CD4-positive, alpha-beta T cell (primary cell): ENCODE measurements around the gene MYCN. TPM values are rescaled to one million over a fixed set of nuclear protein-coding genes. Genes with fewer than 3 reads are reported as not detected.

Source experiments
- ATAC-seq: fragments of 200-7000 bp; cut with Tn5 transposase; one replicate; pipeline ENCODE4 v1.10.0; 2022; ENCODE audit warnings: mild to moderate bottlenecking; ENCODE audit not compliant: poor library complexity
- CTCF ChIA-PET: fragments of 350-600 bp; sonication (Branson Sonifier 250); formaldehyde crosslinking; loops from one replicate; lab custom pipeline; 2021; ENCODE audit warnings: antibody characterized with exemption, inconsistent platforms; lab: Charles Lee
- POLR2A ChIA-PET: fragments of 350-600 bp; sonication (Branson Sonifier 250); formaldehyde crosslinking; loops from one replicate; lab custom pipeline; 2021; ENCODE audit warnings: antibody characterized with exemption, inconsistent platforms; lab: Charles Lee
- DNase-seq, 14 experiments: peaks; one replicate each; pipeline ENCODE4 v3.0.0-alpha.2; 2013 to 2020; ENCODE audit warnings: mixed read lengths in 2 of 14
- H3K27ac ChIP-seq, 2 donors: one replicate each; pipeline versions ENCODE4 v1.5.1 to v1.7.0; 2013; ENCODE audit warnings: low read length in 2 of 2, low read depth in 1 of 2, mild to moderate bottlenecking in 1 of 2
- H3K27me3 ChIP-seq, 2 experiments: 1 replicate in 1 of 2; 2 replicates in 1 of 2; pipeline versions ENCODE4 v1.6.1 to v1.7.0; 2013; ENCODE audit warnings: low read length in 2 of 2, control low read depth in 1 of 2, mild to moderate bottlenecking in 1 of 2, moderate library complexity in 1 of 2; ENCODE audit not compliant: insufficient read depth in 2 of 2, control insufficient read depth in 1 of 2
- H3K36me3 ChIP-seq: one replicate; pipeline ENCODE4 v1.6.1; 2013; ENCODE audit warnings: low read length, control low read depth; ENCODE audit not compliant: insufficient read depth
- H3K4me1 ChIP-seq: one replicate; pipeline ENCODE4 v1.6.1; 2013; ENCODE audit warnings: low read length, control low read depth; ENCODE audit not compliant: insufficient read depth
- H3K4me3 ChIP-seq: one replicate; pipeline ENCODE4 v1.5.1; 2013; ENCODE audit warnings: mild to moderate bottlenecking, low read length, moderate library complexity
- H3K9me3 ChIP-seq, 2 experiments: 1 replicate in 1 of 2; 2 replicates in 1 of 2; pipeline versions ENCODE4 v1.6.1 to v1.7.0; 2013; ENCODE audit warnings: low read length in 2 of 2, mild to moderate bottlenecking in 2 of 2, control low read depth in 1 of 2, moderate library complexity in 1 of 2; ENCODE audit not compliant: control insufficient read depth in 1 of 2, insufficient read depth in 1 of 2
- H3K27ac Mint-ChIP-seq: one replicate; pipeline ENCODE4 v1.8.0; 2020; ENCODE audit warnings: mixed read lengths
- H3K27me3 Mint-ChIP-seq: one replicate; pipeline ENCODE4 v1.8.0; 2021; ENCODE audit warnings: mixed read lengths
- H3K36me3 Mint-ChIP-seq: one replicate; pipeline ENCODE4 v1.8.0; 2021; ENCODE audit warnings: low read depth, mixed read lengths
- H3K4me1 Mint-ChIP-seq: one replicate; pipeline ENCODE4 v1.8.0; 2021; ENCODE audit warnings: low read depth, mixed read lengths
- H3K4me3 Mint-ChIP-seq: one replicate; pipeline ENCODE4 v1.8.0; 2020; ENCODE audit warnings: mild to moderate bottlenecking, mixed read lengths
- H3K9me3 Mint-ChIP-seq: one replicate; pipeline ENCODE4 v1.8.0; 2020; ENCODE audit warnings: mixed read lengths
- CTCF ChIP-seq: fragments of 200-600 bp; IDR thresholded peaks from one replicate; pipeline ENCODE4 v1.8.0; 2022; ENCODE audit warnings: antibody characterized with exemption, mild to moderate bottlenecking
- intact Hi-C, 2 experiments: fragments of 100-400 bp; cut with DNase I in 1 of 2; cut with micrococcal nuclease in 1 of 2; formaldehyde crosslinking; loops; one replicate each; pipeline versions ENCODE4 v1.15.1 to v1.9.0; 2023 to 2025; cut with DNase I, micrococcal nuclease
- total RNA-seq, 174 experiments: library from RNA in 2 of 174; stranded (reverse) in 2 of 174; gene quantifications; one replicate each; pipeline ENCODE4 v1.2.3 and lab custom pipeline; 2021 to 2026

MYCN gene
- total RNA-seq, 2 experiments from 2014 or later, result 0.19 TPM; not detected in 1

GRCh38 chr2:15990151-15991101, 50.1 kb downstream of the MYCN start:
- Histone ChIP-seq H3K27ac (no peak overlapping the region), H3K27me3 (no peaks in the 10 kb centered on the region), H3K36me3 (no peaks in the 10 kb centered on the region), H3K4me1 (no peaks in the 10 kb centered on the region), H3K4me3 (no peak overlapping the region), H3K9me3 (no peaks in the 10 kb centered on the region)
- TF ChIP-seq CTCF, result no peak
- DNase-seq (no peak), ATAC-seq (no peak)
- H3K36me3 Mint-ChIP-seq, result no peaks in the 10 kb centered on the region
- no peak overlapping the region for H3K4me3 Mint-ChIP-seq
- POLR2A ChIA-PET, result no interaction called here
- intact Hi-C loops, result no loop called here
- no peaks in the 10 kb centered on the region for H3K9me3 Mint-ChIP-seq
- H3K27me3 Mint-ChIP-seq, result no peaks in the 10 kb centered on the region
- CTCF ChIA-PET, result no interaction called here
- H3K4me1 Mint-ChIP-seq, result no peaks in the 10 kb centered on the region
- H3K27ac Mint-ChIP-seq, result no peak overlapping the region

- Mint-ChIP-seq H3K27ac (no peak overlapping the region), H3K9me3 (no peaks in the 10 kb centered on the region), H3K36me3 (no peaks in the 10 kb centered on the region), H3K27me3 (no peaks in the 10 kb centered on the region), H3K4me3 (no peak overlapping the region), H3K4me1 (no peaks in the 10 kb centered on the region)
- DNase-seq (no peak), ATAC-seq (no peak)
- no peaks in the 10 kb centered on the region for H3K4me1 ChIP-seq
- no peaks in the 10 kb centered on the region for H3K27me3 ChIP-seq
- no peaks in the 10 kb centered on the region for H3K36me3 ChIP-seq
- H3K27ac ChIP-seq, result no peak overlapping the region
- no peaks in the 10 kb centered on the region for H3K9me3 ChIP-seq
- POLR2A ChIA-PET, result no interaction called here
- no peak for TF ChIP-seq CTCF
- intact Hi-C loops, result no loop called here
- H3K4me3 ChIP-seq, result no peak overlapping the region
- CTCF ChIA-PET, result no interaction called here
These were observed 50.9 kb downstream of the MYCN start for GRCh38 chr2:15991231-15991630.

- Histone ChIP-seq H3K4me3 (no peak overlapping the region), H3K4me1 (no peaks in the 10 kb centered on the region), H3K36me3 (no peaks in the 10 kb centered on the region), H3K27ac (no peak overlapping the region), H3K9me3 (no peaks in the 10 kb centered on the region), H3K27me3 (no peaks in the 10 kb centered on the region)
- DNase-seq (no peak), ATAC-seq (no peak)
- Mint-ChIP-seq H3K27ac (no peak overlapping the region), H3K4me3 (no peak overlapping the region), H3K36me3 (no peaks in the 10 kb centered on the region), H3K9me3 (no peaks in the 10 kb centered on the region), H3K4me1 (no peaks in the 10 kb centered on the region), H3K27me3 (no peaks in the 10 kb centered on the region)
- POLR2A ChIA-PET, result no interaction called here
- intact Hi-C loops, result no loop called here
- no peak for TF ChIP-seq CTCF
- CTCF ChIA-PET, result no interaction called here
These were observed 52.3 kb downstream of the MYCN start for GRCh38 chr2:15992457-15993231.
